HepG2 (cell line): ENCODE measurements around the gene LRRC8E. TPM values are rescaled to one million over a fixed set of nuclear protein-coding genes. Genes with fewer than 3 reads are reported as not detected.
A peak's percentile ranks its signal among the peaks of the same experiment; 100 is the strongest.

Experiments used
- AGO1 ChIP-seq: fragments of 200-400 bp; formaldehyde crosslinking; IDR thresholded peaks from 2 replicates; pipeline ENCODE4 v1.6.1; 2017; ENCODE audit warnings: mild to moderate bottlenecking, low read depth, low read length, moderate library complexity; ENCODE audit not compliant: poor library complexity, severe bottlenecking
- ATF7 ChIP-seq, 2 experiments: fragments of 450-650 bp in 1 of 2; sonication (generic) in 1 of 2; formaldehyde crosslinking in 1 of 2; IDR thresholded peaks; 2 replicates each; pipeline versions ENCODE4 v1.4.0 to v1.6.1; 2016 to 2020; ENCODE audit warnings: antibody characterized with exemption in 1 of 2, mild to moderate bottlenecking in 1 of 2, missing genetic modification reagents in 1 of 2
- KLF16 ChIP-seq, 2 experiments: sonication (generic) in 1 of 2; formaldehyde crosslinking in 1 of 2; IDR thresholded peaks; 2 replicates each; pipeline versions ENCODE4 v1.6.1 to v1.8.0; 2016 to 2023; ENCODE audit warnings: missing genetic modification reagents in 2 of 2, missing compliant biosample characterization in 1 of 2
- SALL1 ChIP-seq: sonication (generic); formaldehyde crosslinking; IDR thresholded peaks from 2 replicates; pipeline ENCODE4 v1.8.0; 2022; ENCODE audit warnings: mild to moderate bottlenecking, missing genetic modification reagents
- ZFX ChIP-seq: sonication (generic); formaldehyde crosslinking; IDR thresholded peaks from 2 replicates; pipeline ENCODE4 v1.4.0; 2020; ENCODE audit warnings: mild to moderate bottlenecking, low read depth, missing genetic modification reagents, moderate library complexity
- ZNF296 ChIP-seq: sonication (generic); formaldehyde crosslinking; conservative IDR thresholded peaks from 2 replicates; pipeline ENCODE4 v1.5.0; 2020; ENCODE audit warnings: mild to moderate bottlenecking, missing genetic modification reagents
- ZNF318 ChIP-seq: sonication (generic); formaldehyde crosslinking; IDR thresholded peaks from 2 replicates; pipeline ENCODE4 v1.4.0; 2020; ENCODE audit warnings: mild to moderate bottlenecking, missing genetic modification reagents
- ZNF562 ChIP-seq: sonication (generic); formaldehyde crosslinking; IDR thresholded peaks from 2 replicates; pipeline ENCODE4 v1.8.0; 2022; ENCODE audit warnings: missing genetic modification reagents, borderline replicate concordance
- ZNF605 ChIP-seq: sonication (generic); formaldehyde crosslinking; IDR thresholded peaks from 2 replicates; pipeline ENCODE4 v1.8.0; 2022; ENCODE audit warnings: mild to moderate bottlenecking, missing genetic modification reagents
- polyA plus RNA-seq, 8 experiments: library from polyadenylated mRNA; depleted of rRNA in 3 of 8; stranded (reverse) in 7 of 8; unstranded in 1 of 8; fragments of >200 nt; fragmentation: Illumina TruSeq in 4 of 8; extraction: Trizol in 4 of 8; gene quantifications; 2 replicates each; pipeline versions ENCODE4 v1.2.1 to v1.2.3, GENCODE V29; 2011 to 2016; ENCODE audit warnings: low read depth in 4 of 8, missing spikeins in 1 of 8, mixed read lengths in 1 of 8; ENCODE audit not compliant: insufficient read depth in 1 of 8
- total RNA-seq, 5 experiments: library from RNA; depleted of rRNA; stranded (reverse); fragments of >200 nt; fragmentation: Illumina TruSeq; extraction: Trizol; gene quantifications; 2 replicates each; pipeline ENCODE4 v1.2.3, GENCODE V29; 2016; ENCODE audit warnings: low read depth in 1 of 5
- TF ChIP-seq, protein P1 (sequence below): sonication (generic); formaldehyde crosslinking; conservative IDR thresholded peaks from 2 replicates; pipeline ENCODE4 v1.4.0; 2020; ENCODE audit warnings: missing genetic modification reagents
- TF ChIP-seq, protein P2 (sequence below): sonication (generic); formaldehyde crosslinking; IDR thresholded peaks from 2 replicates; pipeline ENCODE4 v1.5.0; 2020; ENCODE audit warnings: mild to moderate bottlenecking, missing genetic modification reagents, borderline replicate concordance
- TF ChIP-seq, protein P3 (sequence below): sonication (generic); formaldehyde crosslinking; IDR thresholded peaks from 2 replicates; pipeline ENCODE4 v1.4.0; 2020; ENCODE audit warnings: missing genetic modification reagents

LRRC8E gene
- total and polyA plus RNA-seq, 2 of the 13 experiments (the other 11 are each of a cell fraction or from before 2014, with no cell fraction given), result 8.0 to 10.3 TPM

DNA sequence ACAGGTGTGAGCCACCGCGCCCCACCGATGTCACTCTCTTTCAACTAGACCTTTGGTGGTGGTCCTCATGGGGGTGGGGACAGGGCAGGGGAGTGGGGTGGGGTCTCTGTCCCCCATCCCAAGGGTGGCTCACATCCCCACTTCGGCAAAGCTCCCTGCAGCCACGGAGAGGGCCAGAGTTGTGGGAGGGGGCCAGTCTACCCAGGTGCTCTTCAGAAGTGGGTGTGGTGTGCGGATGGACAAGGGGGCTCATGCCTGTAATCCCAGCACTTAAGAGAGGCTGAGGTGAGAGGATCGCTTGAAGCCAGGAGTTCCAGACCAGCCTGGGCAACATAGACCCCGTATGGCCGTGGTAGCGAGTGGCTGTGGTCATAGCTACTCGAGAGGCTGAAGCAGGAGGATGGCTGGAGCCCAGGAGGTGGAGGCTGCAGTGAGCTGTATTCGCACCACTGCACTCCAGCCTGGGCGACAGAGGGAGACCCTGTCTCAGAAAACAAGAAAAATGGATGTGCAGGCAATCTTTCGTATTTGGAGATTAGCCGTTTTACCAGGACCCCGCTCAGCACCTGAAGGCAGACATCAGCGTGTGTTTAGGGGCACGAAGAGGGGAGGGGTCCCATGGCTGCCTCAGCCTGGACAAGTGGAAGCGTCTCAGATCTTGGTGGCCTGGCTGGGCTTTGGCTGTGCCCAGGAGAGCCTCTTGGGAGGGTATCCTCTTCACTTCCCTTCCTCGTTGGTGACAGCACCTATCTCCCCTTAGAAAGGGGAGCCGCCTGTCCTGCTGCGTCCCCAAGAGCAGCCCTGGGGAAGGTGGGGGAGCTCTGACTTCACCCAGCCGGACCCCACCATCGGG, 27.2 kb downstream of the LRRC8E start (continued):
- TF ChIP-seq, protein P1, sequence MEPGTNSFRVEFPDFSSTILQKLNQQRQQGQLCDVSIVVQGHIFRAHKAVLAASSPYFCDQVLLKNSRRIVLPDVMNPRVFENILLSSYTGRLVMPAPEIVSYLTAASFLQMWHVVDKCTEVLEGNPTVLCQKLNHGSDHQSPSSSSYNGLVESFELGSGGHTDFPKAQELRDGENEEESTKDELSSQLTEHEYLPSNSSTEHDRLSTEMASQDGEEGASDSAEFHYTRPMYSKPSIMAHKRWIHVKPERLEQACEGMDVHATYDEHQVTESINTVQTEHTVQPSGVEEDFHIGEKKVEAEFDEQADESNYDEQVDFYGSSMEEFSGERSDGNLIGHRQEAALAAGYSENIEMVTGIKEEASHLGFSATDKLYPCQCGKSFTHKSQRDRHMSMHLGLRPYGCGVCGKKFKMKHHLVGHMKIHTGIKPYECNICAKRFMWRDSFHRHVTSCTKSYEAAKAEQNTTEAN (CRISPR knock-in tag), result no peak
- TF ChIP-seq KLF16 (CRISPR knock-in tag; IDR thresholded peaks at IDR 0.05), result no peak
- TF ChIP-seq, protein P2, sequence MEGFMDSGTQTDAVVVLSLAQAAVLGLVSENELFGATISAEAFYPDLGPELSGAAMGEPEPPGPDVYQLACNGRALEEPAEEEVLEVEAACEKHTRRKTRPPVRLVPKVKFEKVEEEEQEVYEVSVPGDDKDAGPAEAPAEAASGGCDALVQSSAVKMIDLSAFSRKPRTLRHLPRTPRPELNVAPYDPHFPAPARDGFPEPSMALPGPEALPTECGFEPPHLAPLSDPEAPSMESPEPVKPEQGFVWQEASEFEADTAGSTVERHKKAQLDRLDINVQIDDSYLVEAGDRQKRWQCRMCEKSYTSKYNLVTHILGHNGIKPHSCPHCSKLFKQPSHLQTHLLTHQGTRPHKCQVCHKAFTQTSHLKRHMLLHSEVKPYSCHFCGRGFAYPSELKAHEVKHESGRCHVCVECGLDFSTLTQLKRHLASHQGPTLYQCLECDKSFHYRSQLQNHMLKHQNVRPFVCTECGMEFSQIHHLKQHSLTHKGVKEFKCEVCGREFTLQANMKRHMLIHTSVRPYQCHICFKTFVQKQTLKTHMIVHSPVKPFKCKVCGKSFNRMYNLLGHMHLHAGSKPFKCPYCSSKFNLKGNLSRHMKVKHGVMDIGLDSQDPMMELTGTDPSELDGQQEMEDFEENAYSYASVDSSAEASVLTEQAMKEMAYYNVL (CRISPR knock-in tag), result no peak; the same call in 1 of the 2 replicates
- TF ChIP-seq ZNF562, result no peak
- TF ChIP-seq ZNF605 (CRISPR knock-in tag), result peak; percentile 50; the same call in 1 of the 2 replicates
- TF ChIP-seq, protein P3, sequence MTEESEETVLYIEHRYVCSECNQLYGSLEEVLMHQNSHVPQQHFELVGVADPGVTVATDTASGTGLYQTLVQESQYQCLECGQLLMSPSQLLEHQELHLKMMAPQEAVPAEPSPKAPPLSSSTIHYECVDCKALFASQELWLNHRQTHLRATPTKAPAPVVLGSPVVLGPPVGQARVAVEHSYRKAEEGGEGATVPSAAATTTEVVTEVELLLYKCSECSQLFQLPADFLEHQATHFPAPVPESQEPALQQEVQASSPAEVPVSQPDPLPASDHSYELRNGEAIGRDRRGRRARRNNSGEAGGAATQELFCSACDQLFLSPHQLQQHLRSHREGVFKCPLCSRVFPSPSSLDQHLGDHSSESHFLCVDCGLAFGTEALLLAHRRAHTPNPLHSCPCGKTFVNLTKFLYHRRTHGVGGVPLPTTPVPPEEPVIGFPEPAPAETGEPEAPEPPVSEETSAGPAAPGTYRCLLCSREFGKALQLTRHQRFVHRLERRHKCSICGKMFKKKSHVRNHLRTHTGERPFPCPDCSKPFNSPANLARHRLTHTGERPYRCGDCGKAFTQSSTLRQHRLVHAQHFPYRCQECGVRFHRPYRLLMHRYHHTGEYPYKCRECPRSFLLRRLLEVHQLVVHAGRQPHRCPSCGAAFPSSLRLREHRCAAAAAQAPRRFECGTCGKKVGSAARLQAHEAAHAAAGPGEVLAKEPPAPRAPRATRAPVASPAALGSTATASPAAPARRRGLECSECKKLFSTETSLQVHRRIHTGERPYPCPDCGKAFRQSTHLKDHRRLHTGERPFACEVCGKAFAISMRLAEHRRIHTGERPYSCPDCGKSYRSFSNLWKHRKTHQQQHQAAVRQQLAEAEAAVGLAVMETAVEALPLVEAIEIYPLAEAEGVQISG, result no peak
- TF ChIP-seq ZNF296 (CRISPR knock-in tag), result no peak
- TF ChIP-seq AGO1, result no peak
- 0 out of 2 replicates have a peak, but pooled peaks have one; percentile 3 for TF ChIP-seq SALL1 (CRISPR knock-in tag)
- no peak for TF ChIP-seq ZNF318
- no peak for TF ChIP-seq ATF7 (IDR thresholded peaks at IDR 0.05)
- TF ChIP-seq ATF7 (CRISPR knock-in tag; IDR thresholded peaks at IDR 0.05), result no peak
- no peak for TF ChIP-seq ZFX (CRISPR knock-in tag)
